NCI-H748 (cell line): ENCODE results near the gene NMRK1.

ENCODE experiments used
- DNase-seq: peaks from one replicate; lab custom pipeline; 2025; ENCODE audit not compliant: unreplicated experiment; lab: John Stamatoyannopoulos, UW

NMRK1 gene

DNA sequence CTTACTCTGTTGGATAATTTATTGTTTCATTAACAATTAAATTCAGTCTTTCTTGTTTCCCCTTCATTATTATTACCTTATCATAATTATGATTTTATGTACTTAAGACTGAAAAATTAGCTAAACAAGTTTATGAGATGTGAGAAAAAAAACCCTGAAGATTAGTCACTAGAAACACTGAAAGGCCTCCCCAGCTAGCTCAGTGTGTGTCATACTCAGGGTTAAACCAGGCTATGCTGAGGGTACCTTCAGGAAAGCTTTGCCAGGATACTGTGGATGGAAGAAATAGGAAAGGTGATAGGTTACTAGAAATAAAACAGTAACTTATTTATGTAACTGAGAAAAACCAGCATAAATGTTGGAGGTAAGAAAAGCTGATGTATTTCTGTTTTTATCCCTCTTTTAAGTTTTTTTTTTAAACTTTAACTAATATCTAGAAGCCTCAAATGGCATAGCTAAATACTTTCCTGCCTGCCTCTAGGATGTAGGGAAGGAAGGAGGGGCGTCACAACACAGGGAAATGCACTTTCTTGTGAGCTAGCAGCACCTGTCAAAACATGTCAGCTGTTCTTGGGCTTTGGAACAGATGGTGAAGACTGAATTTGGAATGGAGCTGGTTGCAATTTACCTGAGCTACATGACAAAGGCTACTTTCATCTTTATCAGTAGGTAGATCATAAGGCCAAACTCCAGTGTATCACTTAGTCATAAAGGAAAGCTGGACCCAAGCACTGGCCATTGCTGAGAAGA is 24.2 kb downstream of the NMRK1 start:
- no peak for DNase-seq

DNA sequence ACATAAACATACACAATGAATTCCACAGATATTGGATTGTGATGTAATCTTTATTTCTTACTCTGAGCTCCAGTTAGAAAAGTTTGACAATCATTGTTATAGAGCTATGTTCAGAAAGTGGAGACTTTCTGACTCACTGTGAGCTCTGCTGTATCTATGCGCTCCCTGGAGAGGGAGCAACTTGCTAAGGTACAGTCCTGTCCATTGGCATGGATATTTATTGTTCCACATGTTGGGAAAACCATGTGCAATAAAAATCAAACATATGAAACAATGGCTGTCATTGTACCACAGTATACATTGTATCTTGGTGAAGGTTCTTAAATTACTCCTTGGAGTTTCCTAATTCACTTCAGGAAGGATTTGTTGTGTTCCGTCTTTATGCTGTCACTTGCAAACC is 26.8 kb downstream of the NMRK1 start:
- DNase-seq: no peak

DNA sequence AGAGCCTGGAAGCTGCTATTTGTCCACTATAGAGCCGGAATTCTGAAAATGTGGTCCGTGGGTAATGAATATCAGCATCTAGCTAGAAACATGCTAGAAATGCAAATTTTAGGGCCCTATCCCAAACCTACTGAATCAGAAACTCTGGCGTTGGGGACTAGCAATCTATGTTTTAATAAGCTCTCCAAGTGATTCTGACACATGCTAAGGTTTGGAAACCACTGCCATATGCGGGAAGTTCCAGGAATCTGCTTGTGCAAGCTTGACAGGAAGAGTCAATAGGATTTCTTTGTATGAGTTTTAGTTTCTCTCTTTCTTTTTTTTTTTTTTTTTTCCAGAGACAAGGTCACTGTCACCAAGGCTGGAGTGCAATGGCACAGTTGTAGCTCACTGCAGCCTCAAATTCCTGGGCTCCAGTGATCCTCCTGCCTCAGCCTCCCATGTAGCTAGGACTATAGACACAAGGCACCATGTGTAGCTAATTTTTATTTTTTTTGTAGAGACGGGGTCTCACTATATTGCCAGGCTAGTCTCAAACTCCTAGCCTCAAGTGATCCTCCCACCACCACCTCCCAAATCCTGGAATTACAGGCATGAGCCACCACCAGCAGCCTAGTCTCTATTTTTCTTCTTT is 33.5 kb downstream of the NMRK1 start:
- DNase-seq: no peak

DNA sequence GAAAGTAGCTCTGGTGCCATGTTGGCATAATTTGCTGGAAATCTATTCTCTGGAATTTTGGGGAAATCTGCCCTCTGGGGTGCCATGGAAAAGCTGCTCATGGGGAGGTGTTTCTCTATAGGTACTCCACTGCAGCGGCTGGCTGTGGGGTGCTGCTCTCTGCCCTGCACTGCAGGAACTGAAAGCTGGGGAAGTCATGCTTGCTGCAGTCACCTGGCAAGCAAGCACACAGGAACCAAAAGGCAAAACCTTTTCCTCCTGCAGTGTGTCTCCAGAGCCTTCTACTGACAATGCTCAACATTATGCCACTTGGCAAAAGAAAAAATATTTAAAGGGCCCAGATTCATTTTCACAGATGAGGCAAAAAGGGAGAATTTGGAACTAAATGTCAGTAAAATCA is 34.1 kb downstream of the NMRK1 start:
- DNase-seq: no peak

DNA sequence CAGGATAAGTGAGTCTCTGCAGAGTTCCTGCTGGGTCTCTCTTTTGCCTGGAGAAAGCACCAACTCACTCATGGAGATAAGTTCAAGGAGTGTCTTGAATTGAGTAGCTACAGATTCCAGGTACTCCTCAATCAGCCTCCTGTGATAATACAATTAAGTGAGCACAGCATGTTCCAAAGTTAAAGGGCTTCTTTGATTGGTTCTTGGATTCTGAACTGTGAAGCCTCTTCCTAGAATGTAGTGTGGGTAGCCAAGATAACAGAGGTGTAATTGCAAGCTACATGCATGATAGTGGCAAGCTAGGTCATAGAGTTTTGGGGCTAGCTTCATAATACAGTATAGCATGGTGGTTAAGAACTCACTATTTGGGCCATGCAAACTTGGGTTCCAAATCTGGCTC is 36.7 kb downstream of the NMRK1 start:
- DNase-seq: no peak

DNA sequence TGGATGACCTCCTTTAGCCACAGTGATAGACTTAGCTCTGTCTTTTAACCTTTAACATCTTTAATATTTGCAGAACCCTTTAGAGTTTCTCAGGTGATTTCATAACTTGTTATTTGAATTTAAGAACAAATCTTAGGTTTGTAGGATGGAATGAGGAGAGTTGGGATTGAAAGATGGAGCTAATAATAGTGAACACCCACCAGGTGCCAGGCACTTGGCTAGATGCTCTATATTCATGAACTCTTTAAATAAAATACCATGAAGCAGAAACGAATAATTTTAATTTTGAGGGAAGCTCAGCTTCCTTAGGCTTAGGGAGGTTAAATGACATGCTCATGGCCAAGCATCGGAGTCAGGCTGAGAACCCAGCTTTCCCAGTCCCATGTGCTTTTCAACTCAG is 40.4 kb downstream of the NMRK1 start:
- no peak for DNase-seq

DNA sequence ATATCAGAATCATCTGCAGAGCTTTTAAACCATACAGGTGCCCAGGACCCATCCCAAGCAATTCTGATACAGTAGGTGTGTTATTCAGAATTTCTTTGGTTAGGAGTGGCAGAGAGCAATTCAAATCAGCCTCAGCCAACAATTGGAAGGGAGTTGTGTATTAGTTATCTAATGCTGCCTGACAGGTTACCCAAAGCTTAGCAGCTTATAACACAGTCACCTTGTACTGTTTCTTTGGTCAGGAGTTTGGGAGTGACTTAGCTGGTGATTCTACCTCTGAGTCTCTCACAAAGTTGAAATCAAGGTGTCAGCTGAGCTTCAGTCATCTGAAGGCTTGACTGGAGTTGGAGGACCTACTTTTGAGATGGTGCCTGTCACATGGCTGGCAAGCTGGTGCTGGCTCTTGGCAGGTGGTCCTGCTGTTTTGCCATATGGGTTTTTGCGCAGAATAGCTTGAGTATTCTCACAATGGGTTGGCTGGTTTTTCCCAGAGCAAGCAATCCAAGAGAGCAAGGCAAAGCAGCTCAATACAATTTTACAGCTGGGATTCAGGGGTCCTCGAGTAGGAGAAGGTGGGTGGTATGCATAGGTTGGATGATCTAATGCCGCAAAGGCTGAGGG is 41.1 kb downstream of the NMRK1 start:
- DNase-seq: no peak

DNA sequence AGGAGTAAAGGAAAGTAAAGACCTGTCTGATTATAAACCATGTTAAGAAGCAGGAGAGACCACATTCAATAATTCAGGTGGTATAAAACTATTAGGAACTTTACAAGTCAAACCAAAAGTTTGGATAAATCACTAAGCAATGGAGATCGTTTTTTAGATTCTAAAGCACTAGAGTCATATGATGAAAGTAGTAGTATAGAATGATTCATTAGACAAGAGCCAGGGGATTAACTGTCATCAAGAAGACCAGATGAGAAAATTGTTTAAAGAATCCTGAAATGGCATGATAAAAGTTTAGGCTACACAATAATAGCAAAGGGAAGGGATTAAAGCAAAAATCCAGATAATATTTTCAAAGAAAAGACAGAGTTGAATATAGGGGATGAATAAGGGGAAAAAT is 46.9 kb downstream of the NMRK1 start:
- DNase-seq: no peak

DNA sequence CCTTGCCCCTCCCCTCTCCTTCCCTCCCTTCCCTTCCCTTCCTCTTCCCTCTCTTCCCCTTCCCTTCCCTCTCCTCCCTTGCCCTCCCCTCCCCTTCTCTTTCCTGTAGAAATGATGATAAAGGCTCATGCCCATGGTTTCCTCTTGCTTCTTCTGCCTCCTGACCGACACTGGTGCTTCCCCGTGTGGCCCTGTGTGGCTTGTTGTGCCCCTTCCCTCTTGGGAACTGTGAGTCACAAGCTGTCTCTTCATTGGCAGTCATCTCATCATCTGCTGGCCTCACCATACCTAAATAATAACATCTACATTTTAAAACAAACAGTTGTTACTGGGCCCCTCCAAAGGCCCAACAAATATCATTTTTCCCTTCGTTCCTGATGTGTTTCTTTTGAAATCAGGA is 48.2 kb downstream of the NMRK1 start:
- DNase-seq: no peak

DNA sequence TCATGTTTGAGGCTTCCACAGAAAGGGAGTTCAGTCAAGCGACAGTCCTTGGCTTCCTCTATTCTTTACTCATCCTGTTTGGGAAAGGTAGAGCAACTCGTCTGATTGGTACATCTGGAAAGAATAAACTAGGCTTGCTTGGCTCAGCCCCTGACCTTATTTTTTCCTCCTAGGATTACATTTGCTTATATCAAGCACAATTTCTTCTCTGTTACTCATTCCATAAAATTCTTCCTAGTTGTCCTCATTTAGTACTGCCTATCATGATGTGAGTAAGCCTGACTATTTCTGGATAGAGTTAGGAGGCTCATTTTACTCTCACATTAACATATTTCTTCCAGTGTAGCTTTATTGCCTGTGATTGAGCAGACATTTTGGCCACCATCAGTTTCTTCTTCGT is 48.9 kb downstream of the NMRK1 start:
- DNase-seq: no peak

DNA sequence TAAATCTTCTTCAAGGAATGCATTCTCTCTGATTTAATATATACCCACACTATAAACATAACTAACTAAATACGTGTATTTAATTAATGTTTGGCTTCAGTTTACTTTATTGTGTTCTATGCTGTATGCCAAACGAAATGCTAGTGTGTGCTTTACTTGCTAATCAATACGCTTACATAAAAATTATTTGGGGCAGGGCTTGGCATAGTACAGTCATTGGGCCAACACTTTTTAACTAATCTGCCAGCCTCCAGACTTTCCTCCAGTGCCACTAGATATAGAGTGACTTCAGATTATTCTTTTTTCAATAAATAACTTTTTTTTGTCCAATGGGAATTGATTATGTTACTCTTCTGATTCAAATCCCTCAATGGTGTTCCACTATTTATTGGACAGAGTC is 51.2 kb downstream of the NMRK1 start:
- DNase-seq: no peak

DNA sequence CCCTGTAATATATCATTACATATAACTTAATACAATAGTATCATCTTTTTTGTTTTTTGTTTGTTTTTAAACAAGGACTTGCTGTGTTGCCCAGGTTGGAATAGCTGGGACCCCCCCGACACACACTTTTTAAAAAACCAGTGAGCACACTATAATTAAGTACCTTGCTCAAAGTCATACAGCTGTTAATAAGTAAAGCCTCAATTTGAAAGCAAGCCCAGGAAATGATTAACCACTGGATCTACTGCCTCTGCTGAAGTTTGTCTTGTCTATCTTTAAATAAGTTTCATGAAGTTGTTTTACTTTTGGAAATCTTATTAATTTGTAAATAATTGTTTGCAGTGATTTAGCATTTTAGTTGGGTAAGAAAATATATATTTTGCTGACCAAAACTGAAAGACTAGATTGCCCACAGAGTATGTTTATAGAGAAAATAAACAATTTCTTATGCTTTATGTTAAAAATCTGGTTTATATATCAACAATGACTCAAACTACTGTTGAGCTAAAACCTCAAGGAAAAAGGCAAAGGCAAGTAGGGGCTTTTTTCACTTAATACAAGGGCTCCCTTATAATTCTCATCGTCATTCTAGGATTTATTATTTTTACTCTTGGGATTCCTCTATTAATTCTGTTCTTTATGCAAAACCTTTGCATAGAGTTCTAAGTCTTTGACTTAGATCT is 54.0 kb downstream of the NMRK1 start:
- no peak for DNase-seq

DNA sequence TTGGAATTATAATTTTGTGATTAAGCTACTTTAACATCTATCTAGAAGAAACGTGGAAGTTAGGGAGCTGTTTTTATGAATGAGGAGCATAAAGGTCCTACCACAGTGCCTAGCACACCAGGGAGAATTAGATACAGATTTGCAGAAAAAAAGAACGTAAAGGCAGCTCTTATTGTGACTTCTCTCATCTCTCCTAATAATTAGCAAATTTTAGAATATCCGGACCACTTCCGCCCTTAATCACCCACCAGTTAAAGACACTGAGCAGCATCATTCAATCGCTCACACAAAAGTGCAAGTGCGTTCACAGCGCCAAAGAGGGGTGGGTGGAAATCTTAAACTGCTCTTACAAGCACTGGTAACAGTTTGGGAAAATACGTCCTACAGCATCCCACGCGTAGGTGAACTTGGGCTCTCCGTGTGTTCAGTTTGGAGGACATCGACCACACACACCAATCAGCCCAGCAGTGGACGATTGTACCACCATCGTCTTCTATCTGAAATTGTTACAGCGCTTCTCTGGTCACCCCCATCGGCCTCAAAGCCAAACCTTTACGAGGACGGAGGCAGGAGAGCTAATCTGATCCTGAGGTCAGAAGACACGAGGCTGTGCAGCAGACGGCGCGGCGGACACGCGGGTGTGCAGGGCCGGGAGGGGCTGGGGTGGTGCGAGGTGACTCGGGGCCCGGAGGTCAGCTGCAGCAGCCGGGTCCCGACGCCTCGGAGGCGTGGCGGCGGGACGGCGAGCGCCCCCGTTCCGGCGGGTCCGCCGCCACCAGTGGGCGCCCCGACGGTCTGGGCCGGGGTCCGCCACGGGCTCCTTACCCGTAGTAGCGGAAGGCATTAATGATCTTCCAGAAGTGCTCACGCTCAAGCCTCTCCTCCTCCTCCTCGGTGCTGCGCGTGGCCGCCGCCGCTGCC is 60.5 kb downstream of the NMRK1 start:
- DNase-seq: peak; percentile 66

DNA sequence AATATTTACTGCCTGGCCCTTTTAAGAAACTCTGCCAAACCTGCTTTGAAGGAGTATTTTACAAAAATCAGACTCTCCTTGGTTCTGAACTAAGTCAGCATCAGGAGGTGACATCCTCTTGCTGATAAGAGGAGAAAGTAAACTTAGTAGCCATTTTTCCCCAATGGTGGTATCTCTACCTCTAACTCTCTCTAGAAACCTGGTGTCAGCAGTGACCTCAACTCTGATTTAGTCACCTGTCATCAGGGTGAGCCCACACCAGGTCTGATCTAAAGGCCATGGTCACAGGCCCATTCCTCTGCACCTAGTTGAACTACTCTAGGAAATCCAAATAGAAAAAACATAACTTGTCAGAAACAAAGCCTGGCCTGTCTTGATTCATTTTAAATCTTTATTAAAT is 64.1 kb downstream of the NMRK1 start:
- no peak for DNase-seq

DNA sequence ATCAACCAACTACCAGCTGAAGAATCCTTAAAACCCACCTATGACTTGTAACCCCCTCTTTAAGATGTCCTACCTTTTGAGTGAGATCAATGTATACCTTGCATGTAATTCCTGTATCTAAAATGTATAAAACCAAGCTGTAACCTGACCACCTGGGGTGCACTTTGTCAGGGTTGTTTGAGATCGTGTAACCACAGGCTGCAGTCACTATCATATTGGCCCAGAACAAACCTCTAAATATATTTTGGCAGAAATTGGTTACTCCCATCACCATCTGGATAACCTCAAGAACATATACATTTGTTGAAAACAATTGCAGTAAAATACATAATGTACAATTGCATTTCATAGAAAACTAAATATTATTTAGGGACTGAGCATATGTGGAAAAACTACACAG is 68.3 kb downstream of the NMRK1 start:
- DNase-seq: no peak

DNA sequence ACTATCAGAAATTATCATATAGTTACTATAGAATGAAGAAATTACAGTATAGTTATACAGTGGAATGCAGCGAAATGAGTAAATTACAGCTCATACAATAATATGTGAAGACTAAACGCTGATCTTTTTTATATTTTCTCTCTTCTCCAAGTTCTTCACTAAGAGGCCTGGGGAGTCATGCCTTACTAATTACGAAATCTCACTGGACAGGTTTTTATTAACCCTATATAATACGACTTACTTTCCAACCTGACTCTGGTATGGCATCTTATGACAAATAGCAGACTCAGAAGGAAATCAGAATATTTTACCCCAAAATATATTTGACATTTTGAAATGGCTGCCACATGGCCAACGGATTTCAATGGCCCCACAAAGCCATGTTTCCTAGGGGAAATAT is 68.9 kb downstream of the NMRK1 start:
- DNase-seq: no peak

DNA sequence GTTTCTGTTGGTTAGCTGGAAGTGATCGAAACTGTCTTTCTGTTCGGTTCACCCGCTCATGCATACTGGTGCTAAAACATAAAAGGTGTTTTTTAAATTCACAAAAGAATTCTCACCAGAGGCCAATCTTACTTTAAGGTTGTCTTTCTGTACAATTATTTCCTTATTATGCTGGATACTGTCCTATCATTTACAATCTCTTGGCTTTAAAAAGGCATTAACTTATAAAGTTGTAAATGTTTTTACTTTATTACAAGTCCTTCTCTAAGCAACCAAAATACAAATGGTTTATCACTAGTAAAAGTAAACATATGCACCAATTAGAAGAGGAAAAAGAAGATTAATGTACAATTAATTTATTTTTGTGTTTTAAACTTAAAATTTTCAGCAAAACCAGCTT is 70.6 kb downstream of the NMRK1 start:
- no peak for DNase-seq

DNA sequence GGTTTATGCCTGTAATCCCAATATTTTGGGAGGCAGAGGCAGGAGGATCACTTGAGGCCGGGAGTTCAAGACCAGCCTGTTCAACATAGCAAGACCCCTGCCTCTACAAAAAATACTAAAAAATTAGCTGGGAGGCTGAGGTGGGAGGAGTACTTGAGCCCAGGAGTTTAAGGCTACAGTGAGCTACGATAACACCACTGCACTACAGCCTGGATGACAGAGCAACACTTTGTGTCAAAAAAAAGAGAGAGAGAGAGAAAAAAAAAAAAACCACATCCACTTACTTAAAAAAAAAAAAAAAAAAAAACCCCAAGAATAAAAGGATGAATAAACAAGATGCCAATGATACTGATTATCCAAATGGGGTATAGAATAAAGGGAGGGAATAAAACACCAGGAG is 74.2 kb downstream of the NMRK1 start:
- DNase-seq: no peak
